Neutrophil (primary cell): ENCODE measurements around the gene MOG.

Experiments used
- H3K27ac ChIP-seq: fragments of 200-600 bp; sonication (generic); 2 replicates; pipeline ENCODE4 v1.5.1; 2016; ENCODE audit warnings: mild to moderate bottlenecking, moderate library complexity
- H3K27me3 ChIP-seq: fragments of 200-600 bp; sonication (generic); 2 replicates; pipeline ENCODE4 v1.6.0; 2016; ENCODE audit warnings: mild to moderate bottlenecking
- H3K36me3 ChIP-seq: fragments of 200-600 bp; sonication (generic); 2 replicates; pipeline ENCODE4 v1.5.1; 2017
- H3K4me1 ChIP-seq, 2 experiments: fragments of 200-600 bp in 1 of 2; sonication (generic) in 1 of 2; 1 replicate in 1 of 2; 2 replicates in 1 of 2; pipeline versions ENCODE4 v1.5.1 to v1.6.1; 2013 to 2016; ENCODE audit warnings: low read depth in 1 of 2, low read length in 1 of 2, mild to moderate bottlenecking in 1 of 2, moderate library complexity in 1 of 2; ENCODE audit not compliant: control insufficient read depth in 1 of 2, insufficient read depth in 1 of 2
- H3K4me3 ChIP-seq, 2 experiments: fragments of 200-600 bp in 1 of 2; sonication (generic) in 1 of 2; 1 replicate in 1 of 2; 2 replicates in 1 of 2; pipeline ENCODE4 v1.5.1; 2013 to 2016; ENCODE audit warnings: low read depth in 1 of 2, low read length in 1 of 2, mild to moderate bottlenecking in 1 of 2, moderate library complexity in 1 of 2
- H3K9me3 ChIP-seq: fragments of 200-600 bp; sonication (generic); 2 replicates; pipeline ENCODE4 v1.5.1; 2016
- TF ChIP-seq, protein P1 (sequence below): fragments of 200-600 bp; sonication (generic); IDR thresholded peaks from 2 replicates; pipeline ENCODE4 v1.5.1; 2016; ENCODE audit warnings: antibody characterized with exemption

The MOG gene

DNA sequence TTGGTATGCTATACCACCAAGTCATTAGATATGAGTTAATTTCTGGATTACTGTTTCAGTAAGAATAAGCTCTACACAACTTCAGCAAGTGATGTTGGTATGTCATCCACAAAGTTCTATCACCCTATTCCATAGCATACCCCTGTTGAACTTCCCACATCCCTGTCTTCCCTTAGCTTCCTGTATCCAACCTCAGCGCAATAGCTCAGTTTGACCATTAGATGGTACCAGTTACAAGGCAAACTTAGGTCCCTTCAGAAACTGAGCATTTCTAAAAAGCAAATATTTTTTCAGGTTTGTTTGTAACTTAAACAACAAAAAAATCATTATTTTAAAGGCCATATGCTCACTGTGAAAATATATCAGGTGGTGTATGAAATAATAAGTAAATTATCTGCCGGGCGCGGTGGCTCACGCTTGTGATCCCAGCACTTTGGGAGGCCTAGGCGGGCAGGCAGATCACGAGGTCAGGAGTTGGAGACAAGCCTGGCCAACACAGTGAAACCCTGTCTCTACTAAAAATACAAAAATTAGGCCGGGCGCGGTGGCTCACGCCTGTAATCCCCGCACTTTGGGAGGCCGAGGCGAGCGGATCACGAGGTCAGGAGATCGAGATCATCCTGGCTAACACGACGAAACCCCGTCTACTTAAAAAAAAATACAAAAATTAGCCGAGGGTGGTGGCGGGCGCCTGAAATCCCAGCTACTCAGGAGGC, 8.8 kb upstream of the MOG start:
- peaks cover 6% of the 10 kb centered on the region for H3K27me3 ChIP-seq
- H3K27ac ChIP-seq, result no peak overlapping the region
- TF ChIP-seq, protein P1, sequence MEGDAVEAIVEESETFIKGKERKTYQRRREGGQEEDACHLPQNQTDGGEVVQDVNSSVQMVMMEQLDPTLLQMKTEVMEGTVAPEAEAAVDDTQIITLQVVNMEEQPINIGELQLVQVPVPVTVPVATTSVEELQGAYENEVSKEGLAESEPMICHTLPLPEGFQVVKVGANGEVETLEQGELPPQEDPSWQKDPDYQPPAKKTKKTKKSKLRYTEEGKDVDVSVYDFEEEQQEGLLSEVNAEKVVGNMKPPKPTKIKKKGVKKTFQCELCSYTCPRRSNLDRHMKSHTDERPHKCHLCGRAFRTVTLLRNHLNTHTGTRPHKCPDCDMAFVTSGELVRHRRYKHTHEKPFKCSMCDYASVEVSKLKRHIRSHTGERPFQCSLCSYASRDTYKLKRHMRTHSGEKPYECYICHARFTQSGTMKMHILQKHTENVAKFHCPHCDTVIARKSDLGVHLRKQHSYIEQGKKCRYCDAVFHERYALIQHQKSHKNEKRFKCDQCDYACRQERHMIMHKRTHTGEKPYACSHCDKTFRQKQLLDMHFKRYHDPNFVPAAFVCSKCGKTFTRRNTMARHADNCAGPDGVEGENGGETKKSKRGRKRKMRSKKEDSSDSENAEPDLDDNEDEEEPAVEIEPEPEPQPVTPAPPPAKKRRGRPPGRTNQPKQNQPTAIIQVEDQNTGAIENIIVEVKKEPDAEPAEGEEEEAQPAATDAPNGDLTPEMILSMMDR, result no peak
- H3K36me3 ChIP-seq, result no peaks in the 10 kb centered on the region
- H3K4me1 ChIP-seq, result peaks cover 17 to 18% of the 10 kb centered on the region in 2 experiments
- H3K9me3 ChIP-seq, result no peaks in the 10 kb centered on the region
- no peak overlapping the region for H3K4me3 ChIP-seq

DNA sequence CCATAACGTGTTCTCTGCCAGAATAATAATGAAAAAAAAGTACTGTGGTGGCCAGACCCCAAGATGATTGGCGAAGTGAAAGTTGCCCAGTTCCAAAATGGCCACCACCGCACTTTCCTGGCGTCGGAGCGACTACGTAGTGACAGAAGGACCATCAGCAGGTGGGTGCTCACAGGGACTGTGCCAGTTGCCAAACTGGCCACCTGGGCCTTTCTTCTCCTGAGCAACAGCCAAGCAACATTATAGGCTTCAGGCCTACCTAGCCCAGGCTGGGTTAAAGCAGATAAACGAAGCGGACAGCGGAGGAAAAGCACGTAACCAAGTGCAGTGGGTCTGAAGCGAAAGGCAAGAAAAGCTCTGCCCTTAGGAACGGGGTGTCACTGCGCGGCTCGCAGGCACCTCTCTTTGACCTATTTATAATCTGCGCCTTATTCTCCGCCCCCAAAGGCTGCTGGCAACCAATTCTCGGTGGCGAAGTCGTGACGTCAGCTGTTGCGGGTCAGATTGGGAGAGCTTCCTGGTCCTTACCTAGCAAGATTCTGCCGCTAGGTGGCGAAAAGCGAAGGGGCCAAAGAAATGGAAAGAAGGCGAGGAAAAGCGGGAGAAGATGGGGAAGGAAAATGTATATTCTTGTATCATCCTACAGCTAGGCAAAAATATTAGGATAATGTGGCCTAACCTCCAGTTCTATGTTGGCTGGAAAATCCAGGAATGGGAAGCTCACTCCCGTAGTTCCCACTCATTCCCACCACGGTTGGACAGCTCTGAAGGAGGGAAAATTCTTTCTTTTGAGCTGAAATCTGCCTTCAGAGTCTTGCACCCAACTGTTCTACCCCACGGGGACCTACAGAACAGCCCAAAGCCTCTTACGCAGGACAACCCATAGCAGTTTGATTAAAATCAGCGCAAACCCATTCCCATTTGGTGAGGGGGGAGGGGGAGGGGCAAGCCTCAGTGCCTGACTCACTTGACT, 6.9 kb upstream of the MOG start:
- Histone ChIP-seq H3K27me3 (peaks cover 18% of the 10 kb centered on the region), H3K4me3 (peak overlapping the region; percentile 73 to 79), H3K36me3 (no peaks in the 10 kb centered on the region), H3K4me1 (peaks cover 17 to 23% of the 10 kb centered on the region in 2 experiments), H3K27ac (peak overlapping the region; percentile 93), H3K9me3 (no peaks in the 10 kb centered on the region)
- TF ChIP-seq, protein P1, result peak; percentile 99

DNA sequence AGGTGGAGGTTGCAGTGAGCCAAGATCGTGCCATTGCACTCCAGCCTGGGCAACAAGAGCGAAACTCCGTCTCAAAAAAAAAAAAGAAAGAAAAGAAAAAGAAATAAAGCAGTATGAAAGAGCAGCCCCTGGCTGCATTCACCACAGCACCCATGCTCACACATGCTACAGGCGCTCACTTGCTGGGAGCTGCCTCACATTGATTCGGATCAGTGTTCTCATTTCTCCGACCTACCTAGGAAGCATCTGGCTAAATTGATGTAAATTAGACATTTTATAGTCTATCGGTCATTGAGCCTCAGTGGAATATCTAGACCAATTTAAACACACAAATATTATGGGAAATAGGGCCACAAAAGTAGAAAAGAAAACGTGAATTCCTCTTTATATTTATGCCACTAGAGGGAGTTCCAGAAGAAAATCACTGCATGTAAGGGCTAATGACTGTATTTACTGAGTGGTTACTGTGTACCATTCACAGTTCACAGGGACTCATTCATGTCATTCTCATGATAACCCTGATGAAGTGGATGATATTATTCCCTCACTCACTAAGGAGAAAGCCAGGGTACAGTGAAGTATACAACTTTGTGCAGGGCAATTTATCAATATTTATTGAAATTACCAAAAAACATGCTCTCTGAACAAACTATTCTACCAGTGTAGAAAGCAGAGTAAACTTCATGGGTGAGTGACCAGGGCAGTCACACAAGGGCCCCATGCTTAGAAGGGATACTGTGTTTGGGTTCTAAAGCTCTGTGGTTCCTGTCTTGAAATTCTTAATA, 5.3 kb upstream of the MOG start:
- no peak overlapping the region for H3K27ac ChIP-seq
- no peaks in the 10 kb centered on the region for H3K9me3 ChIP-seq
- TF ChIP-seq, protein P1, result peak; percentile 45

DNA sequence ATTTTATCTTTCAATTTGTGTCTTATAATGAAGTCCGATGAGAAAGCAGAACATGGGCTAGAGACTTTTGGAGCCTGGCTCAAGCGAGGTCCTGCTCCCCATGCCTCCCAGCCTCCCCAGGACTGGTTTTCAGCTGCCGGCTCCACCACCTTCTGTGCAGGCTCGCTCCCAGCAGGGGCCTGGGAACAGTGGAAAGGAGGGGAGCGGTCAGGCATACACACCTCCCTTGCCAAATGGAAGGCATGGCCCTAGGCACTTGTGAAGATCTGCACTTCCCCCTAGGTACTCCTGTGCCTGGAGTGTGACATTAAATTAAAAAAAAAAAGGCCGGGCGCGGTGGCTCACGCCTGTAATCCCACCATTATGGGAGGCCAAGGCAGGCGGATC, 4.7 kb upstream of the MOG start:
- Histone ChIP-seq H3K36me3 (no peaks in the 10 kb centered on the region), H3K27ac (no peak overlapping the region), H3K27me3 (peaks cover 37% of the 10 kb centered on the region), H3K9me3 (no peaks in the 10 kb centered on the region), H3K4me3 (no peak overlapping the region), H3K4me1 (peaks cover 17 to 23% of the 10 kb centered on the region in 2 experiments)
- TF ChIP-seq, protein P1, result no peak

More for the DNA sequence above, 5.3 kb upstream of the MOG start:
- Histone ChIP-seq H3K36me3 (no peaks in the 10 kb centered on the region), H3K4me3 (no peak overlapping the region), H3K27me3 (peaks cover 34% of the 10 kb centered on the region), H3K4me1 (peaks cover 17 to 23% of the 10 kb centered on the region in 2 experiments)

DNA sequence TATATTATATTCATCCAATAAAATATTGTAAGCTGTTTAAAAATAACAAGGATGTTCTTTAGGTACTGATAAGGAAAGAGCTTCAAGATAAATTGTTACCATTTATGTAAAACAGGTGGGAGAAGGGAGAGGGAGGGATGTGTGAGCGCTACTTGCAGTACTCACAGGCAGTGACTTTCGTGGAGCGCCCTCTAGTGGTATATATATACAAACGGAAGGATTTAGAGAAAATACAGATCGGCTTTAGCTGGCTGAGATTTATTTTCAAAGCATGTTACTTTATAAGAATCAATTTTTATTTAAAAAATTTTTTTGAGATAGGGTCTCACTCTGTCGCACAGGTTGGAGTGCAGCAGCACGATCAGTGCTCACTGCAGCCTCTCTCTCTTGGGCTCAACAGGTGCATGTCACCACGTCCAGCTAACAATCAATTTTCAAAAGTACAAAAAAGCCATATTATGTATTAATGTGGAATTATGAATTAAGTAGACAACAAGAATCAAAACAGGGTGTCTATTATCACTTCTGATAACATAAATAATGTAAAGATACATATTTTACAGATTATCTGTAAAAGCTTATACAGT, 3.3 kb upstream of the MOG start:
- no peak overlapping the region for H3K27ac ChIP-seq
- TF ChIP-seq, protein P1, result peak; percentile 58
- peaks cover 17 to 23% of the 10 kb centered on the region in 2 experiments for H3K4me1 ChIP-seq
- H3K9me3 ChIP-seq, result no peaks in the 10 kb centered on the region
- H3K36me3 ChIP-seq, result no peaks in the 10 kb centered on the region
- H3K4me3 ChIP-seq, result no peak overlapping the region
- peaks cover 44% of the 10 kb centered on the region for H3K27me3 ChIP-seq
